Testis (tissue), 3 donors: Measurements from ENCODE around the gene ZHX3. TPM values are rescaled to one million over a fixed set of nuclear protein-coding genes. Genes with fewer than 3 reads are reported as not detected.

Experiments used
- DNase-seq: peaks from one replicate; pipeline ENCODE4 v3.0.0-alpha.2; 2019
- H3K27ac ChIP-seq, 2 donors: fragments of 200-600 bp; sonication (generic); one replicate each; pipeline ENCODE4 v1.5.1; 2019
- H3K27me3 ChIP-seq: fragments of 200-600 bp; sonication (generic); one replicate; pipeline ENCODE4 v1.5.1; 2019
- H3K36me3 ChIP-seq: fragments of 200-600 bp; sonication (generic); one replicate; pipeline ENCODE4 v1.5.1; 2017; ENCODE audit warnings: low read depth; ENCODE audit errors: missing control alignments
- H3K4me1 ChIP-seq: fragments of 200-600 bp; sonication (generic); one replicate; pipeline ENCODE4 v1.5.1; 2019
- H3K4me3 ChIP-seq, 2 donors: fragments of 200-600 bp; sonication (generic); one replicate each; pipeline ENCODE4 v1.5.1; 2017 to 2019
- H3K9me3 ChIP-seq: fragments of 200-600 bp; sonication (generic); one replicate; pipeline ENCODE4 v1.5.1; 2017
- CTCF ChIP-seq, 3 experiments: fragments of 450-650 bp in 2 of 3; fragments of 200-600 bp in 1 of 3; sonication (generic) in 1 of 3; IDR thresholded peaks; one replicate each; pipeline ENCODE4 v1.5.1; 2016 to 2019; ENCODE audit warnings: antibody characterized with exemption in 3 of 3, mild to moderate bottlenecking in 2 of 3, moderate library complexity in 1 of 3
- POLR2A ChIP-seq: fragments of 450-650 bp; IDR thresholded peaks from one replicate; pipeline ENCODE4 v1.6.1; 2017; ENCODE audit warnings: antibody characterized with exemption, mild to moderate bottlenecking, moderate library complexity
- WGBS, 2 donors: methylation state at CpG; one replicate each; pipeline ENCODE4 v1.1.5; 2018; 5-methylcytosine and 5-hydroxymethylcytosine counted together
- intact Hi-C: fragments of 100-400 bp; cut with DNase I; formaldehyde crosslinking; loops from one replicate; pipeline ENCODE4 v1.15.1; 2023; ENCODE audit warnings: low total_unique reads
- polyA plus RNA-seq: library from polyadenylated mRNA; stranded (reverse); fragments of 350-450 nt; fragmentation: Illumina TruSeq; extraction: RNeasy Lipid Tissue Mini Kit (QIAGEN cat#74804); gene quantifications from one replicate; pipeline ENCODE4 v1.2.3, GENCODE V29; 2014; ENCODE audit warnings: low read depth, low replicate concordance; ENCODE audit not compliant: insufficient read depth
- total RNA-seq, 2 donors: library from RNA; depleted of rRNA; stranded (reverse); fragments of >200 nt; gene quantifications; one replicate each; pipeline ENCODE4 v1.2.3, GENCODE V29; 2016

Gene ZHX3
- total and polyA plus RNA-seq, 3 donors from 2014 or later = 35.1 to 103 (median 55.7) TPM

- TF ChIP-seq CTCF (IDR thresholded peaks at IDR 0.05) (no peak), POLR2A (no peak)
- no peaks in the 10 kb centered on the region for H3K9me3 ChIP-seq
- intact Hi-C loops = no loop called here
- no peaks in the 10 kb centered on the region for H3K27me3 ChIP-seq
- no peaks in the 10 kb centered on the region for H3K4me1 ChIP-seq
- no peaks in the 10 kb centered on the region for H3K36me3 ChIP-seq
- no peak overlapping the region for H3K4me3 ChIP-seq
- H3K27ac ChIP-seq = no peak overlapping the region
- WGBS, 2 donors = 81 to 89% methylated on average over 2 of the region's 2 CpGs
- DNase-seq = no peak
Observed at GRCh38 chr20:41261790-41262717, 55.5 kb downstream of the ZHX3 start.

DNA sequence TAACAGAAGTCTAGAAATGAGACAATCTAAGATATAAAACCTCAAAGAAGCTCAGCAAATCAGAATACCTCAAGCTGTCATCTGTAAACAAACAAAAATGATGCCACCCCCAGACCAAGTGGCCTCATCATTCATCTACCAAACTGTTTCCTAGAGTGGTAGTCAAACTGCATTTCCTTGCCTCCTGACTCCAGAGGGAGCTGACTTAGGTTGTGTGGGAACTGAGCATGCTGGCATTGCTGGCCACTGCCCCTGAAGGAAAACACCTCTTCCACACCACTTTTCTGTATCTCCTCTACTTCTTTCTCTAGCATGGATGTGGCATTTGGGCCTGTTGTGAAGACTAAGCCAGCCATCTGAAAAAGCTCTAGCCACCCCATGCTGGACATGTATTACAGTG, 56.3 kb downstream of the ZHX3 start:
- TF ChIP-seq POLR2A = no peak
- no peak for TF ChIP-seq CTCF (IDR thresholded peaks at IDR 0.05)
- Histone ChIP-seq H3K36me3 (no peaks in the 10 kb centered on the region), H3K4me3 (no peak overlapping the region), H3K4me1 (no peaks in the 10 kb centered on the region), H3K9me3 (no peaks in the 10 kb centered on the region), H3K27ac (no peak overlapping the region), H3K27me3 (no peaks in the 10 kb centered on the region)
- no peak for DNase-seq
- intact Hi-C loops = no loop called here

GRCh38 chr20:41260734-41261220, 56.8 kb downstream of the ZHX3 start:
- no peak overlapping the region for H3K27ac ChIP-seq
- 93 to 100% methylated on average over 1 of the region's 1 CpG for WGBS, 2 donors
- intact Hi-C loops = no loop called here
- no peaks in the 10 kb centered on the region for H3K9me3 ChIP-seq
- H3K4me1 ChIP-seq = no peaks in the 10 kb centered on the region
- H3K4me3 ChIP-seq = no peak overlapping the region
- TF ChIP-seq POLR2A = no peak
- TF ChIP-seq CTCF (IDR thresholded peaks at IDR 0.05) = no peak
- DNase-seq = no peak
- no peaks in the 10 kb centered on the region for H3K36me3 ChIP-seq
- no peaks in the 10 kb centered on the region for H3K27me3 ChIP-seq

DNA sequence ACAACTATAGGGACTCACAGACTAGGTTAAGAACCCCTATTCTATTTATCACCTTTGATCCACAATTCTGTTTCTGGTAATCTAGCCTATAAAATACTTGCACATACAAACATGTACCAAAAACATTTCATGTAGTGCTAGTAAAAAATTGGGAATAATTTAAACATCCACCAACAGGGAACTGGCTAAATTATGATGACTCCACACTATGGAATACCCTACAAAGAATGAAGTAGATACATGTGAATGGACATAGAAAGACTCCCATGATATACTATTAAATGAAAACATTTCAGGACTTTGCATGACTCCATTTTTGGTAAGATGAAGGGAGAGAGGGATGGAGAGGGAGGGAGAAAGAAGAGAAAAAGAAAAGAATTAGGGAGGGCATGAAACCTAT, 58.2 kb downstream of the ZHX3 start:
- no peak overlapping the region for H3K27ac ChIP-seq
- no peaks in the 10 kb centered on the region for H3K4me1 ChIP-seq
- no peak for DNase-seq
- no peak for TF ChIP-seq POLR2A
- no peak for TF ChIP-seq CTCF (IDR thresholded peaks at IDR 0.05)
- no peaks in the 10 kb centered on the region for H3K27me3 ChIP-seq
- no peaks in the 10 kb centered on the region for H3K9me3 ChIP-seq
- no peak overlapping the region for H3K4me3 ChIP-seq
- no peaks in the 10 kb centered on the region for H3K36me3 ChIP-seq
- intact Hi-C loops = no loop called here

DNA sequence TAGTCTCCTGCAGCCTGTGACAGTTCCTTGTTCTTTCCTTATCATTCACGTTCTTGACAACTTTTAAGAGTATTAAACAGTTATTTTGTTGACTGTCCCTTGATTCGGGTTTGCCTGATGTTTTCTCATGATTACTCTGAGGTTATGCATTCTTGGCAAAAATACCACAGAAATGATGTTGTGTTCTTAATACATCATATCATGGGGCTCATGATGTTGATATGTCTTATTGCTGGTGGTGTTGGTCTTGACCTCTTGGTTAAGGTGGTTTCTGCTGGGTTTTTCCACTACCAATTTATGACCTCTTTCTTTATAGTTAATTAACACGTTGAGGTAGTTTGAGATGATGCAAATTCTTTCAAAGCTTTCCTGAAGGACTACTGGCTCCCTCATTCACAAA, 59.1 kb downstream of the ZHX3 start:
- Histone ChIP-seq H3K27me3 (no peaks in the 10 kb centered on the region), H3K4me3 (no peak overlapping the region), H3K9me3 (no peaks in the 10 kb centered on the region), H3K4me1 (no peaks in the 10 kb centered on the region), H3K27ac (no peak overlapping the region), H3K36me3 (no peaks in the 10 kb centered on the region)
- WGBS, 2 donors = 81 to 96% methylated on average over 3 of the region's 3 CpGs
- TF ChIP-seq CTCF (IDR thresholded peaks at IDR 0.05) (no peak), POLR2A (no peak)
- intact Hi-C loops = no loop called here
- DNase-seq = no peak
